Muscle layer of duodenum (tissue), 2 donors: ENCODE results near the gene SULT1A2.
A peak's percentile ranks its signal among the peaks of the same experiment; 100 is the strongest.
"Not testable (repeated sequence)": the region's sequence is repeated elsewhere in the genome, so short reads cannot be mapped to it uniquely, and the experiment has no call there.

Experiments
- H3K27ac ChIP-seq: one replicate; pipeline ENCODE4 v1.7.0; 2013; ENCODE audit warnings: mild to moderate bottlenecking, low read length
- H3K27me3 ChIP-seq: one replicate; pipeline ENCODE4 v1.7.0; 2013; ENCODE audit warnings: low read depth, mild to moderate bottlenecking, control low read depth, low read length
- H3K36me3 ChIP-seq, 2 donors: one replicate each; pipeline ENCODE4 v1.7.0; 2013; ENCODE audit warnings: low read length in 2 of 2, control low read depth in 1 of 2, mild to moderate bottlenecking in 1 of 2; ENCODE audit not compliant: insufficient read depth in 2 of 2, control insufficient read depth in 1 of 2
- H3K4me1 ChIP-seq, 2 donors: one replicate each; pipeline ENCODE4 v1.7.0; 2013; ENCODE audit warnings: low read length in 2 of 2, mild to moderate bottlenecking in 2 of 2, control low read depth in 1 of 2, moderate library complexity in 1 of 2; ENCODE audit not compliant: insufficient read depth in 2 of 2, control insufficient read depth in 1 of 2
- H3K4me3 ChIP-seq, 2 donors: one replicate each; pipeline ENCODE4 v1.7.0; 2013; ENCODE audit warnings: low read length in 2 of 2, low read depth in 1 of 2, mild to moderate bottlenecking in 1 of 2
- H3K9me3 ChIP-seq, 2 donors: one replicate each; pipeline ENCODE4 v1.7.0; 2013; ENCODE audit warnings: low read length in 2 of 2, control low read depth in 1 of 2, mild to moderate bottlenecking in 1 of 2; ENCODE audit not compliant: control insufficient read depth in 1 of 2
- donor health status: healthy.

The SULT1A2 gene

GRCh38 chr16:28596840-28597691 is at the start of gene SULT1A2:
Gene SULT1A2 (minus strand): TSS chr16:28597050. CDS start chr16:28595930, 1,120 bp downstream.
- Histone ChIP-seq H3K4me1 (peaks cover 0 to 13% of the 10 kb centered on the region in 2 donors), H3K36me3 (peaks cover 0 to 6% of the 10 kb centered on the region in 2 donors), H3K27me3 (no peaks in the 10 kb centered on the region), H3K4me3 (no peak within 1 kb of the TSS), H3K27ac (no peak within 1 kb of the TSS), H3K9me3 (no peaks in the 10 kb centered on the region)

DNA sequence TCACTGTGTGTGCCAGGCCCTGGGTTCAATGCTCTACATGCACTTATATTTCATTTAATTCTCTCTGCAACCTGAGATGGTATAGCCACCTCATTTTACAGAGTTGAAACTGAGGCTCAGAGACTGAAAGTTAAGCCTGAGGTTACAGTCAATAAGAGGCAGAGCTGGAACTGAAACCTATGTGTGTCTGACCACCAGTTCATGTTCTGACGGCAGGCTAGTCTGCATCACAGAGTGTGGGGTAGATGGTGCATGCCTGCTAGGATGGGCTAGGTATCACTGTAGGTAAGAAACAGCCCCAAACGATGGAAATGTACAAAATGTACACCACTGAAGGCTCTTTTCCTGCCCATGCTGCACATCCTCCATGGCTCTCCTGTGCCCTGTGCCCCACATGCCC is 43.1 kb upstream of the SULT1A2 start:
- H3K4me1 ChIP-seq, H3K4me3 ChIP-seq, H3K9me3 ChIP-seq, H3K27ac ChIP-seq, H3K27me3 ChIP-seq, H3K36me3 ChIP-seq: not testable (repeated sequence)

- H3K36me3 ChIP-seq, H3K4me3 ChIP-seq, H3K27ac ChIP-seq, H3K27me3 ChIP-seq, H3K4me1 ChIP-seq, H3K9me3 ChIP-seq: not testable (repeated sequence)
Measured at GRCh38 chr16:28638359-28638758, 41.5 kb upstream of the SULT1A2 start.

DNA sequence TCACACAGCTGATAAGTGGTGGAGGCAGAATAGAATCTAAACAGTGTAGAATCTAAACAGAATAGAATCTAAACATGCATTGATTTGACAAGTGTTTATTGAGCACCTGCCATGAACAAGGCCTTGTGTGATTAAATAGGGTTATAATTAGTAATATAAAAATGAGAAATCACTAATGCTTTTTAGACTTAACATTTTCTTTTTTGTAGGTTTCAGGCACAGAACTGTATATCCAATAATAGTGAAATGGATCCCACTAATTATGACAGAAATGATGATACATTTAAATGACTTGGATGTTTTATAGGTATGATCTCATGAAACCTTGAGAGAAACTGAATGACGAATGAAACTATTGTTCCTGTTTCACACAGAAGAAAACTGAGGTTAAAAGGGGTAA is 40.9 kb upstream of the SULT1A2 start, which contains the start of gene NPIPB8:
Gene NPIPB8, plus strand, starts transcription at position 301 of the 400 bp plus-strand sequence. CDS start 296 bp downstream, outside the sequence.
- not testable (repeated sequence) for H3K27ac ChIP-seq, H3K4me3 ChIP-seq, H3K27me3 ChIP-seq, H3K4me1 ChIP-seq, H3K9me3 ChIP-seq, H3K36me3 ChIP-seq

DNA sequence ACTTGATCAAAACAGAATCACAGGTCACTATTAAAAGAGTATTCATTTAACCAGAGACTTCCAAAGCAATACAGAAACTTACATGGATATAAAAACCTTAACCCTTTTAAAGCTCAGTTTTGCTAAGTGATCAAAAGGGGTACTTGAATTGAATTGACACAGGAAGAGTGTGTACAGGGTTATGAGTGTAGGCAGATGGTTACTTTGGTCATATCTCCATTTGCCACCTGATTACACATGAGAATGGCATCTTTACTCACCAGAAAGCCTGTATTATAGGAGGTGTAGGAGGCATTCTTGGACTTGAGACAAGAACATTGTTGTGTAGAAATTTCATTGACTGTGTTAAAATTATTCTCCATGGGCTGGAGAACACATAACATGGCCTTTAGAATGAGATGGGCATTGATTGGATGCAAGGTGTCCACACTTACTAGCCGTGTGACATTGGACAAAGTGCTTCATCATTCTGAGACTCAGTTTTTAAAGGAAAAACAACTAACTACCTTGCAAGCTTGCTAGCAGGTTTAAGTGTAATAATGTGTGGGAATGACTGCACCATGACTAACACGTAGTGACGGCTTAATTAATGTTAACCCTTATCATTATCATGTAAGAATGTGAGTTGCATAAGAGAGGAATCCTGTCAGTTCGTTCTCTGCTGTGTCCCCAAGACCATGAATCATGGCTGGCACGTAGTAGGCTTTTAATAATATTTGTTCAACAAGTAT is 39.4 kb upstream of the SULT1A2 start:
- not testable (repeated sequence) for H3K4me3 ChIP-seq, H3K9me3 ChIP-seq, H3K27me3 ChIP-seq, H3K27ac ChIP-seq, H3K4me1 ChIP-seq, H3K36me3 ChIP-seq

DNA sequence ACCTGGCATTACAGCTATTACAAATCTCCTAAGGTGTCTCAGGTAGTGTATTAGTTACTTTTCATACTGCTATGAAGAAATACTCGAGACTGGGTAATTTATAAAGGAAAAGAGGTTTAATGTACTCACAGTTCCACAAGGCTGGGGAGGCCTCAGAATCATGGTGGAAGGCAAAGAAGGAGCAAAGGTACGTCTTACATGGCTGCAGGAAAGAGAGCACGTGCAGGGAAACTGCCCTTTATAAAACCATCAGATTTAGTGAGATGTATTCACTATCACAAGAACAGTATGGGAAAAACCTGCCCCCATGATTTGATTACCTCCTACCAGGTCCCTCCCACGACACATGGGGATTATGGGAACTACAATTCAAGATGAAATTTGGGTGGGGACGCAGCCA is 34.1 kb upstream of the SULT1A2 start:
- not testable (repeated sequence) for H3K9me3 ChIP-seq

DNA sequence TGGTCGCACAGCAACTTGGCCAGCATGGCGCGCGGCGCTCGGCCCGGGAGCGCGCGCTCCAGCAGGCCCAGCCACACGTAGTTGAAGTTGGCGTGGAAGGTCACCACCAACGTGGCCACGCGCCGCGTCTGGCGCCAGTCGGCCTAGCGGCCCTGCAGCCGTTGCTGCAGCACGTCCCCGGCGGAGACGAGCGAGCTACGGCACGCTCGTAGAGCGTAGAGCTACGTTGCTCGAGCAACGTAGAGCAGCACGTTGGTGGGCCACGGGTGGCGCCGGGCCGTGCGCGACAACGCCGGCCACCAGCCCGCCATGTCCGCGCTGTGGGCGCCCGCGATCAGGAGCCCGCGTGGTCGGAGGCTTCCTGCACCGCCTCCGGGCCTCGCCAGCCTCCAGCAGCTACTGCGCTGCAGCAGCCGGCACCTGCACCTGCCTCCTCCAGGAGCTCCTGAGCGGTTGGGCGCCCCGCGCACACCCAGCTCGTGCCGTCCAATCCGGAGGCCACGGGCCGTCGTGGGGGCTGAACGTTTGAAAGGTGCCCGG is 26.4 kb upstream of the SULT1A2 start:
- Histone ChIP-seq H3K27me3 (no peaks in the 10 kb centered on the region), H3K4me1 (no peaks in the 10 kb centered on the region), H3K27ac (no peak overlapping the region), H3K4me3 (peak overlapping the region; percentile 37 to 62), H3K36me3 (no peaks in the 10 kb centered on the region), H3K9me3 (no peaks in the 10 kb centered on the region)

More for the DNA sequence above, 34.1 kb upstream of the SULT1A2 start:
- not testable (repeated sequence) for H3K27me3 ChIP-seq, H3K4me1 ChIP-seq, H3K27ac ChIP-seq, H3K36me3 ChIP-seq, H3K4me3 ChIP-seq

DNA sequence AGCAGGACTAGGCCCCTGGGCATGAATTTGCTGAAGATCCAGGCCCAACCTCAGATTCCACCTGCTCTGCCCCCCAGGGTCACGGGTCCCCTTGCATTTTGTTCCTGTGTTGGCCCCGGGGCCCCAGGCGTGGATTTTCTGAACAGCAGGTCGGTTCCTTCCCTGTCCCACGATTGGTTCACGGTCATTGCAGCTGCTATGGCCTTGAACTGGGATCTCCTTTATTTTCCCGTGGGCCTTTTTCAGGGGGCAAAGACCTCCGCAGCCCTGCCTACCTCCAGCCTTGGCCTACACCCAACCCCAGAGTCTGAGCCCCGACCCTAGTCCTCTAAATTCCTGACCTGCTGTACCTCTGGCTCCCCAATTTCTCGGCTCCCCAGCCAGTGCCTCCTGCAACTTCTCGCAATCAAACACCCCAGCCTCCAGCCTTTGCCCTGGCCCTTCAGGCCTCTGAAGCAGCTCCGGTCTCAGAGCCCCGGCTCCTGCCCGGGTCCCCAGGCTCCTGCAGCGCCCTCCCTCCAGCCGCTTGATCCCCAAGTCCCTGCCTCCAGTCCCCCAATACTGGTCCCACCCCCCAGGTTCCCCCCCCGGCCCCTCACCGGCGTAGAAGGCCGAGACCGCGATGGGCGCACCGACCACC is 25.8 kb upstream of the SULT1A2 start:
- not testable (repeated sequence) for H3K27ac ChIP-seq, H3K4me1 ChIP-seq, H3K36me3 ChIP-seq, H3K27me3 ChIP-seq, H3K9me3 ChIP-seq
- peak overlapping the region; percentile 37 to 62 for H3K4me3 ChIP-seq

DNA sequence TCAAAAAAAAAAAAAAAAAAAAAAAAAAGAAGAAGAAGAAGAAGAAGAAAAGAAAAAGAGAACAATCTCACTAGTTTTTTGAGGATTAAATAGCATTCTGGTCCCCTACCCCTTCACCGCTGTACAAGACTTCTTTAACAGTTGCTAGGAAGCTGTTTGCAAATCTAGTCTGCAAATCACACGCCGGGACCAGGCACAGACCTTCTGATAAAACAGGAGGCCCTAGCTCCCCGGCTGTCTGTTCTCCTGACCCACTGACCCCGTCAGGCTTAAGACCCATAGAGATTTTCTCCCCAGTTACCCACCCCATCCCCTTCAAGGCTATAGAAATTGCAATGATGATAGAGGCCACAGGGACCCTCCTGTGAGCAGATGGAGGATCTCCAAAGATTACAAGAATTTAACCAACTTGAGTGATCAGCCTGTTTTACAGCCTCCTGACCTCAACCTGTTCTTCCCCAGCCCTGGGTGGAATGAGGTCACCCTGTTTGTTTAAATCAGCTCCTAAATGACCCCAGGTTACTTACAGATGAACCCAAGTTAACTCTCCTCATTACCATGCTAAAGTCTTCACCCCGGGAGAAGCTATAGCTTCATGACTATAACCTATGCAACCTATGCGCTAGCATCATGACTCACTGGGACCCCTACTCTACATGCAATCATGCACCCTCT is 24.8 kb upstream of the SULT1A2 start:
- Histone ChIP-seq H3K4me1 (no peaks in the 10 kb centered on the region), H3K27ac (no peak overlapping the region), H3K36me3 (no peaks in the 10 kb centered on the region), H3K9me3 (no peaks in the 10 kb centered on the region), H3K27me3 (no peaks in the 10 kb centered on the region), H3K4me3 (no peak overlapping the region)

- H3K4me3 ChIP-seq, H3K36me3 ChIP-seq: not testable (repeated sequence)
Measured at GRCh38 chr16:28620316-28620715, 23.5 kb upstream of the SULT1A2 start.

DNA sequence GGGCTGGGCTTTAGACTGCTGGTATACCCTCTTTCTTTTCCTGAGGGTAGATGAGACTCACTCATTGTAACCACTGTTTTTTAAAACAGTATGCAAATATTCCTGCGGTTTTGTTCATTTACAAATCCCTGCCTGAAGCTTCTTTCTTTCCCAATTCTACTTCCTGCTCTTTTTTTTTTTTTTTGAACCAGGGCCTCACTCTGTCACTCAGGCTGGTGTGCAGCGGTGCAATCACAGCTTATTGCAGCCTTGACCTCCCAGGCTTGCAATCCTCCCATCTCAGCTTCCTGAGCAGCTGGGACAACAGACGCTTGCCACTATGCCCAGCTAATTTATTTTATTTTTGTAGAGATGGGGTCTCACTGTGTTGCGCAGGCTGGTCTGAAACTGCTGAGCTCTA is 21.0 kb upstream of the SULT1A2 start:
- Histone ChIP-seq H3K4me3 (no peak overlapping the region), H3K27ac (no peak overlapping the region), H3K36me3 (no peaks in the 10 kb centered on the region), H3K9me3 (no peaks in the 10 kb centered on the region), H3K27me3 (no peaks in the 10 kb centered on the region), H3K4me1 (no peaks in the 10 kb centered on the region)

More at GRCh38 chr16:28620316-28620715, 23.5 kb upstream of the SULT1A2 start:
- H3K9me3 ChIP-seq, H3K27ac ChIP-seq, H3K4me1 ChIP-seq, H3K27me3 ChIP-seq: not testable (repeated sequence)
